SU-DHL-6 (cell line): Measurements from ENCODE around the gene GJD4.

Source experiments
- H2AFZ ChIP-seq: fragments of 200-600 bp; sonication (generic); 2 replicates; pipeline ENCODE4 v1.6.1; 2014; ENCODE audit warnings: low read depth, mild to moderate bottlenecking, moderate library complexity, mixed read lengths, antibody characterized with exemption, low read length; ENCODE audit not compliant: severe bottlenecking
- H3F3A ChIP-seq: fragments of 200-600 bp; shearing (Covaris generic); 2 replicates; pipeline ENCODE4 v1.6.0; 2016; ENCODE audit warnings: antibody characterized with exemption, mild to moderate bottlenecking; ENCODE audit not compliant: insufficient read depth
- H3K27ac ChIP-seq: fragments of 200-600 bp; sonication (generic); 2 replicates; pipeline ENCODE4 v1.5.1; 2016; ENCODE audit warnings: low read depth, mild to moderate bottlenecking, low read length, moderate library complexity, mixed read lengths
- H3K27me3 ChIP-seq: fragments of 200-600 bp; sonication (generic), shearing (Covaris generic); 2 replicates; pipeline ENCODE4 v1.6.0; 2014; ENCODE audit warnings: mild to moderate bottlenecking, low read length
- H3K36me3 ChIP-seq: fragments of 200-600 bp; sonication (generic); 2 replicates; pipeline ENCODE4 v1.6.1; 2014; ENCODE audit warnings: mild to moderate bottlenecking, low read length, mixed read lengths
- H3K4me2 ChIP-seq: fragments of 300-600, 200-600 bp; shearing (Covaris generic), sonication (generic); 2 replicates; pipeline ENCODE4 v1.6.0; 2014; ENCODE audit warnings: low read length, low read depth, mild to moderate bottlenecking; ENCODE audit not compliant: poor library complexity, severe bottlenecking
- H3K4me3 ChIP-seq: fragments of 200-600 bp; sonication (generic); 2 replicates; pipeline ENCODE4 v1.5.1; 2014; ENCODE audit warnings: antibody characterized with exemption, low read length, mild to moderate bottlenecking, mixed read lengths; ENCODE audit not compliant: insufficient read depth, poor library complexity, severe bottlenecking
- H3K79me2 ChIP-seq: fragments of 200-600 bp; sonication (generic); 2 replicates; pipeline ENCODE4 v1.6.1; 2014; ENCODE audit warnings: mild to moderate bottlenecking, low read length, moderate library complexity; ENCODE audit not compliant: insufficient read depth
- H3K9ac ChIP-seq: fragments of 200-600 bp; sonication (generic); 2 replicates; pipeline ENCODE4 v1.7.0; 2014; ENCODE audit warnings: mild to moderate bottlenecking, low read length
- H3K9me2 ChIP-seq: fragments of 200-600 bp; sonication (generic); replicated peaks from 2 replicates; pipeline ENCODE4 v1.6.1; 2014; ENCODE audit warnings: low read length; ENCODE audit not compliant: insufficient read depth
- H3K9me3 ChIP-seq: fragments of 200-600 bp; sonication (generic); 2 replicates; pipeline ENCODE4 v1.6.1; 2014; ENCODE audit warnings: low read length, mixed read lengths; ENCODE audit not compliant: insufficient read depth
- H4K20me1 ChIP-seq: fragments of 200-600 bp; sonication (generic); 2 replicates; pipeline ENCODE4 v1.6.1; 2014; ENCODE audit warnings: low read depth, mild to moderate bottlenecking, antibody characterized with exemption, low read length, moderate library complexity, mixed read lengths
- EZH2phosphoT487 ChIP-seq: fragments of 200-600 bp; sonication (generic), shearing (Covaris generic); conservative IDR thresholded peaks from 2 replicates; pipeline ENCODE4 v1.6.1; 2018; ENCODE audit warnings: mild to moderate bottlenecking, antibody characterized with exemption, low read length, moderate library complexity, mixed read lengths
- TF ChIP-seq, protein P1 (sequence below): fragments of 200-600 bp; sonication (generic); IDR thresholded peaks from one replicate; pipeline ENCODE4 v1.5.1; 2017; ENCODE audit warnings: antibody characterized with exemption, mild to moderate bottlenecking, low read length, moderate library complexity; ENCODE audit not compliant: insufficient read depth, poor library complexity, severe bottlenecking

GJD4 gene, protein sequence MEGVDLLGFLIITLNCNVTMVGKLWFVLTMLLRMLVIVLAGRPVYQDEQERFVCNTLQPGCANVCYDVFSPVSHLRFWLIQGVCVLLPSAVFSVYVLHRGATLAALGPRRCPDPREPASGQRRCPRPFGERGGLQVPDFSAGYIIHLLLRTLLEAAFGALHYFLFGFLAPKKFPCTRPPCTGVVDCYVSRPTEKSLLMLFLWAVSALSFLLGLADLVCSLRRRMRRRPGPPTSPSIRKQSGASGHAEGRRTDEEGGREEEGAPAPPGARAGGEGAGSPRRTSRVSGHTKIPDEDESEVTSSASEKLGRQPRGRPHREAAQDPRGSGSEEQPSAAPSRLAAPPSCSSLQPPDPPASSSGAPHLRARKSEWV

DNA sequence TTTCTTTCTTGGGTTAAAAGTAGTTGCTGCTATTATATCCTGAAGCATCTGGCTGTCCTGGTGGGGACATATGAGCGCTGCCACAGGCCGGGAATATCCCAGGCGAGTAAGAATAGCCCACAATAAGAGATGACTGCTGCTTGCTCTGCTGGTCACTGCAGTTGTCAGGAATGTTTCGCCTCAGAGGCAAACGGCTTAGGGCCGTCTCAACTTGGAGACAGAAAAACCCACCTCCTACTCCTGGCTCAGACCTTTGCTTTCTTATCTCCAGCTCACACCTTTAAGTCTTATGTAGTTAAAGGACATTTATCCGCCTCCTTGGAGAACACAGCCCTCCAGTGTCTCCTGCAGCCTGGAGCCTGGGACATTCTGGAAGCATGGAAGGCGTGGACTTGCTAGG lies at the start of gene GJD4:
Gene GJD4 (plus strand): TSS at position 151 of the 400 bp plus-strand sequence. CDS start 227 bp downstream, at position 378.
- Histone ChIP-seq H3F3A (no peaks in the 10 kb centered on the region), H3K27me3 (no peaks in the 10 kb centered on the region), H3K9me2 (no peaks in the 10 kb centered on the region), H3K9me3 (no peaks in the 10 kb centered on the region), H2AFZ (no peak within 1 kb of the TSS), H3K36me3 (no peaks in the 10 kb centered on the region), H4K20me1 (no peaks in the 10 kb centered on the region), H3K4me2 (no peak within 1 kb of the TSS), H3K9ac (no peak within 1 kb of the TSS), H3K79me2 (no peaks in the 10 kb centered on the region), H3K4me3 (no peak within 1 kb of the TSS), H3K27ac (no peak within 1 kb of the TSS)
- TF ChIP-seq, protein P1, sequence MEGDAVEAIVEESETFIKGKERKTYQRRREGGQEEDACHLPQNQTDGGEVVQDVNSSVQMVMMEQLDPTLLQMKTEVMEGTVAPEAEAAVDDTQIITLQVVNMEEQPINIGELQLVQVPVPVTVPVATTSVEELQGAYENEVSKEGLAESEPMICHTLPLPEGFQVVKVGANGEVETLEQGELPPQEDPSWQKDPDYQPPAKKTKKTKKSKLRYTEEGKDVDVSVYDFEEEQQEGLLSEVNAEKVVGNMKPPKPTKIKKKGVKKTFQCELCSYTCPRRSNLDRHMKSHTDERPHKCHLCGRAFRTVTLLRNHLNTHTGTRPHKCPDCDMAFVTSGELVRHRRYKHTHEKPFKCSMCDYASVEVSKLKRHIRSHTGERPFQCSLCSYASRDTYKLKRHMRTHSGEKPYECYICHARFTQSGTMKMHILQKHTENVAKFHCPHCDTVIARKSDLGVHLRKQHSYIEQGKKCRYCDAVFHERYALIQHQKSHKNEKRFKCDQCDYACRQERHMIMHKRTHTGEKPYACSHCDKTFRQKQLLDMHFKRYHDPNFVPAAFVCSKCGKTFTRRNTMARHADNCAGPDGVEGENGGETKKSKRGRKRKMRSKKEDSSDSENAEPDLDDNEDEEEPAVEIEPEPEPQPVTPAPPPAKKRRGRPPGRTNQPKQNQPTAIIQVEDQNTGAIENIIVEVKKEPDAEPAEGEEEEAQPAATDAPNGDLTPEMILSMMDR, result no peak
- no peak for TF ChIP-seq EZH2phosphoT487

DNA sequence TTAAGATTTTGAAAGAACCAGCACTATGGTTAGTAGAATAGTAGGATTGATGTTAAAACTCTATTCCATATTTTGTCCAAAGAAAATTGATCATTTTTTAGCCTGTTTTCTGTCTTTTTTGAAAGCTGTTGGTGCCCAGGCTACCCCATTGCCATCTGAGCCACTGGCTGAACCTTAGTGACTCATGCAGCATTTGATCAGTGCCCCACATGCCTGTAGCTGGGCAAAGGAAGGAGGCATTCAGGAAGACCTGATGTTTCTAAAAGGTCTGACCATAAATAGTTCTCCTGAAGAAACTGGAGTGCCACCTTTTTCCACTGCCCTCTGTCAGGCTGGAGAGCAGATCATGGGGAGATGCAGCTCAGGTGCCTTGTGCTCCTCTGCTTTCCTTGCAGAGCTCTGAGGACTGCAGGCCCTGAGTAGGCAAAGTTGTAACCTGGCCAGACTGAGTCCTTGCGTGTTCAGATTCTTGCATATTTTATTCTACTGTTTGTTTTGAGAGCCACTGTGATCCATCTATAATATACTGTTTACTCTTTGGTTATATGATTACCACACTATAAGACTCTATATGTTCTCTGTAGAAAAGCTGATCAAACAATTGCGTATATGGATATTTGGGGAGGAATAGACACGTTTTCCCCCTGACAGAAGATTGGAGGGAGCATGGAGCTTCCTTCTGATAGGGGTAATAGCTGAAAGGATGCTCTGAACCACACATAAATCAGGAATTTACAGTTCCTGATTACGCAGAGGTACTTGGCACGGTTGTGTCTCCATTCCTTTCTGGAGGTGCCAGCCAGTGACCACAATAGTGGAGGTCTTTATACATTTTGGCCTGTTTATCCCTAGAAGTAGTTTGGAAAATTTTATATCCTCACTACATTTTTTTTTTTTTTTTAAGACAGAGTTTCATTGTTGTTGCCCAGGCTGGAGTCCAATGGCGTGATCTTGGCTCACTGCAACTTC lies 48.9 kb upstream of the GJD4 start:
- no peak overlapping the region for H3K27ac ChIP-seq
- no peaks in the 10 kb centered on the region for H3K79me2 ChIP-seq

DNA sequence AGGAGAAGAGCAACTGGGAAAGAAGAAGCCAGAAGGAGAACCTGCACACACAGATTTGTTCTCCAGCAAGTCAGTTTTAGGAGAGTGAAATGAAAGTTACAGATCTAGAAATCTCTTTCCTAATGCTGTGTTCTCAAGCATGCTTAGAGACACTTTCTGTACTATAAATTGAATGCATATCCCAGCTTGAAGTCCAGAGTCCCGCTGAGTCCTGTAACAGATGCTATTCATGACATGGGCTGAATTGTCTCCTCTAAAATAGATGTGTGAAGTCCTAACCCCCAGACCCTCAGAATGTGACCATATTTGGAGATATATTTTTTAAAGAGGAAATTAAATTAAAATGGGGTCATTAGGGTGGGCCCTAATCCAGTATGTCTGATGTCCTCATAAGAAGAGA lies 46.9 kb upstream of the GJD4 start:
- no peaks in the 10 kb centered on the region for H3F3A ChIP-seq
- TF ChIP-seq, protein P1, result no peak
- no peak for TF ChIP-seq EZH2phosphoT487
- H3K36me3 ChIP-seq, result no peaks in the 10 kb centered on the region
- no peaks in the 10 kb centered on the region for H4K20me1 ChIP-seq
- no peaks in the 10 kb centered on the region for H3K27me3 ChIP-seq
- no peak overlapping the region for H3K4me3 ChIP-seq
- no peak overlapping the region for H3K27ac ChIP-seq
- no peaks in the 10 kb centered on the region for H3K9me2 ChIP-seq
- no peaks in the 10 kb centered on the region for H3K79me2 ChIP-seq
- no peak overlapping the region for H3K4me2 ChIP-seq
- H2AFZ ChIP-seq, result no peak overlapping the region
- no peak overlapping the region for H3K9ac ChIP-seq
- H3K9me3 ChIP-seq, result no peaks in the 10 kb centered on the region

More for the DNA sequence above, 48.9 kb upstream of the GJD4 start:
- no peaks in the 10 kb centered on the region for H3K9me2 ChIP-seq
- no peak overlapping the region for H3K9ac ChIP-seq
- no peaks in the 10 kb centered on the region for H3F3A ChIP-seq
- H3K27me3 ChIP-seq, result no peaks in the 10 kb centered on the region
- no peak overlapping the region for H3K4me2 ChIP-seq
- no peak for TF ChIP-seq EZH2phosphoT487
- TF ChIP-seq, protein P1, result no peak
- H2AFZ ChIP-seq, result no peak overlapping the region
- H3K9me3 ChIP-seq, result no peaks in the 10 kb centered on the region
- H3K4me3 ChIP-seq, result no peak overlapping the region
- no peaks in the 10 kb centered on the region for H3K36me3 ChIP-seq
- H4K20me1 ChIP-seq, result no peaks in the 10 kb centered on the region
